Measurements from ENCODE around the gene TCF23.

The TCF23 gene

DNA sequence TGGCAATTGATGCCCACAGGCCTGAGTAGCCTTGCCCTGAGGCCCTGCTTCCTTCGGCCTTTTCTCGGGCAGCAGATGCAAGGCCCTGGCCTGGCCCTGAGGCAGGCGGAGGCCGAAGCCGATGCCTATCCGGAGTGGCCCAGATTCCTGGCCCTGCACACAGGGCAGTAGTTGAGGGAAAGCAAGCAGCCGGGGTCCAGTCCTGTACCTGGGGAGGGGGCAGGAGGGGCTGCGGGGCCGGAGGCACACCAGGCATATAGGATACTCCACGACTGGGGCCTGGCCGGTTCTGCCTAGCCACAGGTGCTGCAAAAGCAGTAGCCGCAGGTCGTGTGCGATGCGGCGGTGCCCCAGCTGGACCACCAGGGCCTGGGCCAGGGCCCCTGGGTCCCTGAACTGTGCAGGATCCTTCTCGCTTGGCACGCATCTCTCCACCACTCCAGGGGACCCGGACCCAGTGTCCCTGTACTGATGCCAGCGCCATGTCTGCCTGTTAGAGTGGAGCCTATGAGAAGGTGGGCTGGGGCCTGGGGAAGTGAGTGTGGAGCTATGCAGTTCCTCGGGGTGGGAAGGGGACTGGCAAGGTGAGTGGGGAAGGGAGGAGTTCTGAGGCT is 11.4 kb upstream of the TCF23 start:
- Histone ChIP-seq H3K27ac (no peak overlapping the region), H3K36me3 (replicated peaks) (no peaks in the 10 kb centered on the region), H3K4me3 (ENCODE audit: low read depth, low read length) (no peak overlapping the region), H3K27me3 (replicated peaks) (no peaks in the 10 kb centered on the region)
- TF ChIP-seq, protein P1, sequence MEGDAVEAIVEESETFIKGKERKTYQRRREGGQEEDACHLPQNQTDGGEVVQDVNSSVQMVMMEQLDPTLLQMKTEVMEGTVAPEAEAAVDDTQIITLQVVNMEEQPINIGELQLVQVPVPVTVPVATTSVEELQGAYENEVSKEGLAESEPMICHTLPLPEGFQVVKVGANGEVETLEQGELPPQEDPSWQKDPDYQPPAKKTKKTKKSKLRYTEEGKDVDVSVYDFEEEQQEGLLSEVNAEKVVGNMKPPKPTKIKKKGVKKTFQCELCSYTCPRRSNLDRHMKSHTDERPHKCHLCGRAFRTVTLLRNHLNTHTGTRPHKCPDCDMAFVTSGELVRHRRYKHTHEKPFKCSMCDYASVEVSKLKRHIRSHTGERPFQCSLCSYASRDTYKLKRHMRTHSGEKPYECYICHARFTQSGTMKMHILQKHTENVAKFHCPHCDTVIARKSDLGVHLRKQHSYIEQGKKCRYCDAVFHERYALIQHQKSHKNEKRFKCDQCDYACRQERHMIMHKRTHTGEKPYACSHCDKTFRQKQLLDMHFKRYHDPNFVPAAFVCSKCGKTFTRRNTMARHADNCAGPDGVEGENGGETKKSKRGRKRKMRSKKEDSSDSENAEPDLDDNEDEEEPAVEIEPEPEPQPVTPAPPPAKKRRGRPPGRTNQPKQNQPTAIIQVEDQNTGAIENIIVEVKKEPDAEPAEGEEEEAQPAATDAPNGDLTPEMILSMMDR (IDR thresholded peaks at IDR 0.05; ENCODE audit: low read depth, low read length, missing control alignments), result no peak
- no peak for DNase-seq
- in situ Hi-C loops (cut with HindIII; ENCODE audit: low pct_ligation_motif_present, low sequenced_read_pairs), result no loop called here

DNA sequence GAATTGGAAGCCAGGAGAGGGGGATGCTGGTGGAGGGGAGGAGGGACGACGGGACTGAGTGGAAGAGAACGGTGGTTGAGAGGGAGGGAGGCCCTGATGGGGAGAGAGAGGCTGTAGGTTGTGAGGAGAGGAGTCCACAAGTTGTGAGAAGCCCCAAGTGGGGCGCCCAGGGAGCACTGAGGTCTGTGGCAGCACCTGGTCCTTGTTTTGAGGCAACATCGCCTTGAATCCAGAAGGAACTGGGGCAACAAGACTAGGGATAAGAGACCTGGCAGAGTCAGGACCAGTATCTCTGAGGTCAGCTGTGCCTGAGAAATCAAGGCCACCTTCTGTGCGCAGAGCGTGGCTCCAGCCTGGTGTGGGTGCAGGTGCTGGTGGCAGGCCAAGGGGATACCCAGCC is 10.7 kb upstream of the TCF23 start:
- H3K27me3 ChIP-seq (replicated peaks), result no peaks in the 10 kb centered on the region
- no peak for DNase-seq
- TF ChIP-seq, protein P1 (IDR thresholded peaks at IDR 0.05; ENCODE audit: low read depth, low read length, missing control alignments), result no peak
- no peaks in the 10 kb centered on the region for H3K36me3 ChIP-seq (replicated peaks)
- no peak overlapping the region for H3K4me3 ChIP-seq (ENCODE audit: low read depth, low read length)
- H3K27ac ChIP-seq, result no peak overlapping the region
- in situ Hi-C loops (cut with HindIII; ENCODE audit: low pct_ligation_motif_present, low sequenced_read_pairs), result no loop called here

DNA sequence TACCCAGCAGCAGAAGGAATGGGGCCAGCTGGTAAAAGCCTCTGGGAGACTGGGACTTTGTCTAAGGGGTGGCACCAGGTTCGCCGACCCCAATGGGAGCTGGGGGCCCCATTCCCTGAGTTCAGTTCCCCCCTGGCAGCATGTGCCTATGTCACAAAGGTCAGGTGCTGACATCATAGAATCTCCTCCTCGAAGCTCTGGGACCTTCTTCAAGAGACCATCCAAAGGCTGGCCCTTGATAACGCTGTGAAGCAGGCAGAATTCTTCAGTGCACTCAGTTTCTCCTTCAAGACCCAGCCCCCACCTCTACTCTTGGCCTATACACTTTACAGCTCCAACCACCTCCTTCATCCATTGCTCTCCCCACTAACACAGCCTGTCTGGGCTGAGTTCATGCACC is 9.5 kb upstream of the TCF23 start, which contains the start of gene PRR30:
Gene PRR30 (minus strand): TSS at position 101 of the 400 bp plus-strand sequence. CDS start 1,081 bp downstream, outside the sequence.
- TF ChIP-seq, protein P1 (IDR thresholded peaks at IDR 0.05; ENCODE audit: low read depth, low read length, missing control alignments), result no peak
- no peak for DNase-seq
- in situ Hi-C loops (cut with HindIII; ENCODE audit: low pct_ligation_motif_present, low sequenced_read_pairs), result no loop called here
- no peak within 1 kb of the TSS for H3K4me3 ChIP-seq (ENCODE audit: low read depth, low read length)
- no peaks in the 10 kb centered on the region for H3K27me3 ChIP-seq (replicated peaks)
- H3K36me3 ChIP-seq (replicated peaks), result no peaks in the 10 kb centered on the region
- no peak within 1 kb of the TSS for H3K27ac ChIP-seq

DNA sequence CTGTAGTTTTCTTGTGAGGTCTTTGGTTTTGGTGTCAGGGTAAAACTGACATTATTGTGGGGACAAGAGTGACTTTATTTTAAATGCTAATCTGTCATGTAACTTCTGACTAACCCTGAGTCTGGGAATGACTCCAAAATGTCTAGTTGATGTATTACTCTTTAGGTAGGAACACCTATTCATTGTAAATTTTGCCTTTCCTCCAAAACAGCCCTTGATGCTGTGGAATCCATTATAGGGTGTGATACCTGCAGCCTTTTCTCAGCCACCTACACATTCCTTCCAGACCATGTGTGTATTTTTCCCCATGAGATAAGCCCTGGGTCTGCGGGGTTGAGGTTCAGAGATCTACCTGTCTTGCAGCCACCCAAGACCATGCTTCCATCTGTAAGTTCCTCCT is 5.5 kb upstream of the TCF23 start:
- no peaks in the 10 kb centered on the region for H3K27me3 ChIP-seq (replicated peaks)
- in situ Hi-C loops (cut with HindIII; ENCODE audit: low pct_ligation_motif_present, low sequenced_read_pairs), result no loop called here
- H3K27ac ChIP-seq, result no peak overlapping the region
- no peak overlapping the region for H3K4me3 ChIP-seq (ENCODE audit: low read depth, low read length)
- no peak for DNase-seq
- no peaks in the 10 kb centered on the region for H3K36me3 ChIP-seq (replicated peaks)
- TF ChIP-seq, protein P1 (IDR thresholded peaks at IDR 0.05; ENCODE audit: low read depth, low read length, missing control alignments), result no peak

DNA sequence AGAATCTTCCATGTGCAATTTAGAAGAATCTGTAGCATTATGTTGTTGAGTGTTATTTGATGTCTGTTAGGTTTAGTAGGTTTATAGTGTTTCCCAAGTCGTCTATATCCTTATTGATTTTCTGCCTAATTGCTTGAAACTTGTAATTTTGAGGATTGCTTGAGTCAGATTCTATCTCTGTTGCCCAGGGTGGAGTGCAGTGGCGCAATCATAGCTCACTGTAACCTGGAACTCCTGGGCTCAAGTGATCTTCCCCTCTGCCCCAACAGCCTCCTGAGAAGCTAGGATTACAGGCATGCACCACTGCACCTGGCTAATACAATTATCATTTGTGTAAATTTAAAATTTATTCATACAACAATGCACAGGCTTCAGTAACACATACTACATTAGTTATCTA is 3.1 kb upstream of the TCF23 start:
- H3K36me3 ChIP-seq (replicated peaks), result no peaks in the 10 kb centered on the region
- in situ Hi-C loops (cut with HindIII; ENCODE audit: low pct_ligation_motif_present, low sequenced_read_pairs), result no loop called here
- TF ChIP-seq, protein P1 (IDR thresholded peaks at IDR 0.05; ENCODE audit: low read depth, low read length, missing control alignments), result no peak
- no peak overlapping the region for H3K27ac ChIP-seq
- H3K27me3 ChIP-seq (replicated peaks), result peaks cover 2% of the 10 kb centered on the region
- H3K4me3 ChIP-seq (ENCODE audit: low read depth, low read length), result no peak overlapping the region
- no peak for DNase-seq

DNA sequence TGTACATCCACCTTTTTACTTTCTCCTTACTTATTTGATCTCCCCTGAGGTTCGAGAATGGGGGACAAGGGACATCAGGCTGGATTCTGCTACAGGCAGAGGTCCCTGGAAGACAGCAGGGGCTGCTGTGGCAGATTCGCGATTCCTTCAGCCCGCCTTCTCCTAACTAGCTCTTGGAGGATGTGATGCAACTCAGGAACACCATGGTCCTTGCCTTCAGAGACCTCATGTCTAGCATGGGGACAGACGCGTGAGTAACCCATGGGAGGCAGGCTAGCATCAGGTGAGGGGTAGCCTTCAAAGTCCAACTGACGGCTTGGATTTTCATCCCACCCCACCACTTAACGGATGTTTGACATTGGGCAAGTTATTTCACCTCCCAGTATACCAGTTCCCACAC is 869 bp upstream of the TCF23 start:
- Histone ChIP-seq H3K27me3 (replicated peaks) (peaks cover 2% of the 10 kb centered on the region), H3K4me3 (ENCODE audit: low read depth, low read length) (no peak overlapping the region), H3K27ac (no peak overlapping the region), H3K36me3 (replicated peaks) (no peaks in the 10 kb centered on the region)
- TF ChIP-seq, protein P1 (IDR thresholded peaks at IDR 0.05; ENCODE audit: low read depth, low read length, missing control alignments), result no peak
- in situ Hi-C loops (cut with HindIII; ENCODE audit: low pct_ligation_motif_present, low sequenced_read_pairs), result no loop called here
- DNase-seq, result no peak

Data from brain microvascular endothelial cell (primary cell).